ENCODE measurements around the gene TLL1.

- TF ChIP-seq ZFX (IDR thresholded peaks at IDR 0.05; ENCODE audit: borderline replicate concordance) = no peak
- TF ChIP-seq, protein P1, sequence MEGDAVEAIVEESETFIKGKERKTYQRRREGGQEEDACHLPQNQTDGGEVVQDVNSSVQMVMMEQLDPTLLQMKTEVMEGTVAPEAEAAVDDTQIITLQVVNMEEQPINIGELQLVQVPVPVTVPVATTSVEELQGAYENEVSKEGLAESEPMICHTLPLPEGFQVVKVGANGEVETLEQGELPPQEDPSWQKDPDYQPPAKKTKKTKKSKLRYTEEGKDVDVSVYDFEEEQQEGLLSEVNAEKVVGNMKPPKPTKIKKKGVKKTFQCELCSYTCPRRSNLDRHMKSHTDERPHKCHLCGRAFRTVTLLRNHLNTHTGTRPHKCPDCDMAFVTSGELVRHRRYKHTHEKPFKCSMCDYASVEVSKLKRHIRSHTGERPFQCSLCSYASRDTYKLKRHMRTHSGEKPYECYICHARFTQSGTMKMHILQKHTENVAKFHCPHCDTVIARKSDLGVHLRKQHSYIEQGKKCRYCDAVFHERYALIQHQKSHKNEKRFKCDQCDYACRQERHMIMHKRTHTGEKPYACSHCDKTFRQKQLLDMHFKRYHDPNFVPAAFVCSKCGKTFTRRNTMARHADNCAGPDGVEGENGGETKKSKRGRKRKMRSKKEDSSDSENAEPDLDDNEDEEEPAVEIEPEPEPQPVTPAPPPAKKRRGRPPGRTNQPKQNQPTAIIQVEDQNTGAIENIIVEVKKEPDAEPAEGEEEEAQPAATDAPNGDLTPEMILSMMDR (IDR thresholded peaks at IDR 0.05) = no peak
Observed at GRCh38 chr4:166043801-166044200, 170.8 kb downstream of the TLL1 start.
